ENCODE results near the gene DGKG.

DNA sequence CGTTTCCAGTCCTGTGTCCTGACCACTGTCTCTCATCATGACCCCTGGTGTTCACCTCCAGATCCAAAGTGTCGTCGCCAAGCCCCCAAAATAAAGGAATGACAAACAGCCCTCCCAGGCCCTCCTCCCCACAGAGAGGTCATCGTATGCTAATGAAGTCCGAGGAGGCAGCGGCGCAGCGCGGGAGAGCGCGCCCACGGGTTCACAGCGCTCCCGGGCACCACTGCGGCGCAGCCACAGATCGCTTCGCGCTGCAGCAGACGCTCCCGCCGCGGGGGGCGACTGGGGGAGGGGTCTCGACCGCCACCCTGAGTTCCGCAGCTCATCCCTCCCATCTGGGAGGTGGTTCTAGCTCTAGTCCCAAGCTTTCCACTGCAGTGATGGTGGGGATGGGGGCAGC lies 1.3 kb downstream of the DGKG start:
- no peak for TF ChIP-seq CTCF (IDR thresholded peaks at IDR 0.05)
- peak in 1 of 3 donors; percentile 25 for TF ChIP-seq POLR2AphosphoS5 (IDR thresholded peaks at IDR 0.05)
- TF ChIP-seq EP300 (IDR thresholded peaks at IDR 0.05): no peak
- TF ChIP-seq POLR2A (IDR thresholded peaks at IDR 0.05): no peak
